Bronchial epithelial cell (primary cell): ENCODE data around the gene TBCD. TPM values are rescaled to one million over a fixed set of nuclear protein-coding genes. Genes with fewer than 3 reads are reported as not detected.
A peak's percentile ranks its signal among the peaks of the same experiment; 100 is the strongest.

Experiments used
- DNase-seq: peaks from one replicate; pipeline ENCODE4 v3.0.0-alpha.2; 2010; ENCODE audit warnings: low read depth
- FAIRE-seq: peaks from 2 replicates; lab custom pipeline; 2011; peaks lifted over from hg19 to GRCh38; lab: Jason Lieb, UNC
- H3K27me3 ChIP-seq: 2 replicates; pipeline ENCODE4 v1.5.1; 2011; ENCODE audit warnings: low read length; ENCODE audit not compliant: control insufficient read depth, insufficient read depth
- H3K36me3 ChIP-seq: 2 replicates; pipeline ENCODE4 v1.5.1; 2011; ENCODE audit warnings: low read length; ENCODE audit not compliant: control insufficient read depth, insufficient read depth
- H3K4me3 ChIP-seq: 2 replicates; pipeline ENCODE4 v1.5.1; 2011; ENCODE audit warnings: mild to moderate bottlenecking, low read depth, low read length, control low read depth
- total RNA-seq: library from RNA; depleted of rRNA; stranded (reverse); fragments of >200 nt; gene quantifications from 2 replicates; pipeline ENCODE4 v1.2.1, GENCODE V29; 2014
- TF ChIP-seq, protein P1 (sequence below): IDR thresholded peaks from 2 replicates; pipeline ENCODE4 v1.5.1; 2011; ENCODE audit warnings: mild to moderate bottlenecking, moderate library complexity, low read length, control low read depth, inconsistent platforms; ENCODE audit not compliant: insufficient read depth, severe bottlenecking

TBCD gene
- total RNA-seq, 1 donor from 2014 or later, result 22.6 TPM

DNA sequence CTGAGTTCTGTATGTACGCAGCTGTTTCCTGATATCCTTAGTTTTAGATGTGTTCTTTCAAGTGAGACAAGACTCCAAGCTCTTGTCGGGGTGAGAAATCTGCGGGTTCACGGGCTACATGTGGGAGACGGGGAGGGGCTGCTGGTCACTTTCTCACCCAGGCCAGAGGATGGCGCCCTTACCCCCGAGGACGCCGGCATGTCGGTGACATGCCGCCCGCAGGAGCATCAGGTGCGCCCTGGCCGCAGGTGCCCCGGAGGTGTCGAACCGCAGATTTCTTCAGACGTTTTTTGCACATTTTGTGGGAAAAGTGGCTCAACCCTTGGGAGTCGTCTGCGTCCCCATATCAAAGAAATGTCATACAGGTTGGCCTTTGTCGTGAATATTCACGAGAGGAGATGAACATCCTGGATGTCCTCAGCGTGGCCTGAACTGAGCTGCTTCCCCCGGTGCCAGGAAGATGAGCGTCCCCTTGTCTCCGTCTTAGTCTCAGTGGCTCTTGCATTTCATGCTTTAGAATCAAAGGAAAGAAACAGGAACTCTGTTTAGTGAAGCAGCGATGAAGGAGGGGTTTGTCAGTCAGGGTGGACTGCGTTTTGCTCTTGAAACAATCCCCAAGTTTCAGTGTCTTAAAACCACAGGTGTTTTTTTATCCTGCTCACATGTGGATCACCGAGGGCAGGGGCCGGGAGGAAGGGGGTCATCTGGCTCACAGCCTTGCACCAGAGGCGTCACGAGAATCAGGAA, 163.3 kb downstream of the TBCD start:
- H3K36me3 ChIP-seq, result peaks cover 1% of the 10 kb centered on the region
- no peaks in the 10 kb centered on the region for H3K27me3 ChIP-seq
- H3K4me3 ChIP-seq, result no peak overlapping the region
- TF ChIP-seq, protein P1, sequence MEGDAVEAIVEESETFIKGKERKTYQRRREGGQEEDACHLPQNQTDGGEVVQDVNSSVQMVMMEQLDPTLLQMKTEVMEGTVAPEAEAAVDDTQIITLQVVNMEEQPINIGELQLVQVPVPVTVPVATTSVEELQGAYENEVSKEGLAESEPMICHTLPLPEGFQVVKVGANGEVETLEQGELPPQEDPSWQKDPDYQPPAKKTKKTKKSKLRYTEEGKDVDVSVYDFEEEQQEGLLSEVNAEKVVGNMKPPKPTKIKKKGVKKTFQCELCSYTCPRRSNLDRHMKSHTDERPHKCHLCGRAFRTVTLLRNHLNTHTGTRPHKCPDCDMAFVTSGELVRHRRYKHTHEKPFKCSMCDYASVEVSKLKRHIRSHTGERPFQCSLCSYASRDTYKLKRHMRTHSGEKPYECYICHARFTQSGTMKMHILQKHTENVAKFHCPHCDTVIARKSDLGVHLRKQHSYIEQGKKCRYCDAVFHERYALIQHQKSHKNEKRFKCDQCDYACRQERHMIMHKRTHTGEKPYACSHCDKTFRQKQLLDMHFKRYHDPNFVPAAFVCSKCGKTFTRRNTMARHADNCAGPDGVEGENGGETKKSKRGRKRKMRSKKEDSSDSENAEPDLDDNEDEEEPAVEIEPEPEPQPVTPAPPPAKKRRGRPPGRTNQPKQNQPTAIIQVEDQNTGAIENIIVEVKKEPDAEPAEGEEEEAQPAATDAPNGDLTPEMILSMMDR, result peak; percentile 7
- FAIRE-seq (no peak), DNase-seq (no peak)

DNA sequence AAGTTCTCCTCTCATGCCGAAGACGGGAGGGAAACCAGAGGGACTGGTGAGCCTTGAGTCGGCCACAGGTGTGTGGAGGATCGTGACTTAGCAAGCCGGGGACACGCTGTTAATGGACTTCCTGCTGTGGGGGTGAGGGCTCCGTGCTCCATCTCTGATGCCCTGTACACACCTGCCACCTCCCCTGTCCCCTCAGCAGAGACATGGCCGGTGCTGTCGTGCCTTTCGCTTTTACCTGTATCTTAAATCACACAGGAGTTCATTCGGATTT, 163.8 kb downstream of the TBCD start:
- H3K36me3 ChIP-seq, result peaks cover 1% of the 10 kb centered on the region
- TF ChIP-seq, protein P1, result no peak
- peak; percentile 13 for FAIRE-seq

DNA sequence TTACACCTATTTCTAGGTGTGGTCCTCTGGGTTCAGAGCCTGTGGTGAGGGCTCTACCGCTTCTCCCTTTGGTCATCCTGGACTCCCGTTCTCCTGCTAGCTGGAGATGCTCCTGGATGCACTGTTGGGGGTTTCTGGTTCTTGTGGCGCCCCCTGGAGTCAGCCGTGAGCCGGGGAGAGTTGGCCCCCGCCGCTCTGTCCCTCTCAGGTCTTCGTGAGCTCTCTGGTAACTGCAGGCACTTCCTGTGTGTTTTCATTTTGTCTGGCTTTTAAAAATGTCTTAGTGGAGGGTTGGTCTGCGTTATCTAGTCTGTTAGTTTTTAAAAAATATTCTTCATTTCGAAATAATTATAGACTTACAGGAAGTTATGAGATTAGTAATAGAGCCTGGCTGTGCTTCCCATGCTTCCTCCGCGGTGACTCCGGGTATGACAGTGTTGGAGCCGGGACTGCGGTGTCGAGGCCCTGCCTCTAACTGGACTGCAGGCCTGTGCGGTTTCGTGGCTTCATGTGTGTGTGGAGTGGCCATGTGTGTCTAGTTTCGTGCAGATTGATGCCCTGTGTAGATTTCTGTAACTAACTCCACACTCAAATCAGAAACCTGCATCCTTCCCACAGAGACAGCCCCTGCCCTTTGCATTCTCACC, 166.0 kb downstream of the TBCD start:
- TF ChIP-seq, protein P1, result peak; percentile 34
- Histone ChIP-seq H3K4me3 (no peak overlapping the region), H3K36me3 (peaks cover 1% of the 10 kb centered on the region), H3K27me3 (no peaks in the 10 kb centered on the region)
- FAIRE-seq, result no peak
- DNase-seq, result peak; percentile 4

More for the DNA sequence above, 163.8 kb downstream of the TBCD start:
- DNase-seq, result no peak
- H3K27me3 ChIP-seq, result no peaks in the 10 kb centered on the region
- no peak overlapping the region for H3K4me3 ChIP-seq

DNA sequence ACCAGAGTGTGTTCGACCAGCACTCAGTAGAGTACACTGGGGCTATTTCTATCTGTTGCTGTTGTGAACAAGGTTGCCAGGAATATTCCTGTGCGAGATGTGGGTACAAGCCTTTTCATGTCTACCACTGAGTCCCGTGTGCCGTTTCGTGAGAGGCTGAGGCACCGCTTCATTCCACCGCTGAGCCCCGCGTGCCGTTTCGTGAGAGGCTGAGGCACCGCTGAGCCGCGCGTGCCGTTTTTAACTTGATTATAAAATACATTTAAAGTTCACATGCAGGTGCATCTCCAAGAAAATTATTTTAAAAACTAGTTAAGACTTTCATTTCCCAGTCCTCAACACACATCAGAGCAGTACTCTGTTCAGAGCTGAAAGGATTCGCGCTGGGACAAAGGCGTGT, 166.6 kb downstream of the TBCD start:
- Histone ChIP-seq H3K27me3 (no peaks in the 10 kb centered on the region), H3K36me3 (peaks cover 1% of the 10 kb centered on the region), H3K4me3 (no peak overlapping the region)
- DNase-seq, result no peak
- FAIRE-seq, result no peak
- TF ChIP-seq, protein P1, result no peak

DNA sequence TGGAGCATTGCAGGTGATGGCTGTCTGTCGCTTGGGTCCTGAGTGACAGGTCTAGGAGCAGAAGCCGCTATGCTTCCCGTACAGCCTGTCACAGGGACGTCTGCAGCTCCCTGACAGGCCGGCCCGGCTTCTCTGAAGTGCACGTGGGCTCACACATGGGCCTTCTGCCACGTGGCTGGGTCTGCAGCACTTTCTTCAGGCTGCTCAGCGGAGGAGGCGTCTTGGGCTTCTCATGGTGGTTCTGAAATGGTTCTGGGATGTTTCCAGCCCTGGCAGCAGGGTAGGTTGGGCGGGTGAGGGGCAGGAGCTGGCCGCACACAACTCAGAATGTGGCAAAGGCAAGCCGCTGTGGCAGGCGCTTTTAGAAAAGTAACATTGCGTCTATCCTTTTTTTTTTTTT, 168.3 kb downstream of the TBCD start:
- Histone ChIP-seq H3K27me3 (no peaks in the 10 kb centered on the region), H3K36me3 (peaks cover 1% of the 10 kb centered on the region), H3K4me3 (no peak overlapping the region)
- no peak for DNase-seq
- TF ChIP-seq, protein P1, result no peak
- FAIRE-seq, result no peak
